CD4-positive, alpha-beta T cell treated with Interleukin-17A for 4 hours (primary cell): ENCODE results near the gene DCTD.

Experiments
- DNase-seq: peaks from one replicate; pipeline ENCODE4 v3.0.0-alpha.2; 2020; ENCODE audit warnings: mixed read lengths

DCTD gene

DNA sequence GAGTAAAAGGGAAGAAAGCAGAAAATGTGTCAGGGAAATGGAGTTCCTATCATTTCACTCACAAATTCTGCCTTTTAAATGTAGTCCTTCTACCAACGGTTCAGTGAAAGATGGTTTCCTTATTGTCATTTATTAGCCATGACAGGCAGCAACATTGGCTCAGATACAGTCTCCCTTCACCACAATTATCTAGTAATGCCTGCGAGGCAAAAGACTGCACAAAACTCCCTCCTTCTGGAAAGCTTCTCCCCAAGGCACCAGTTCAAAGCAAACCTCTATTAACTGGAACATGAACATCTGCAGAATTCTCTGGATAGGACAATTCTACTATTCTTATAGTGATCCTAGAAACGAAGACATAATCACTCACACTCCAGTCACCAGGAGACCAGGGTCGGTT, 28.3 kb downstream of the DCTD start:
- no peak for DNase-seq

DNA sequence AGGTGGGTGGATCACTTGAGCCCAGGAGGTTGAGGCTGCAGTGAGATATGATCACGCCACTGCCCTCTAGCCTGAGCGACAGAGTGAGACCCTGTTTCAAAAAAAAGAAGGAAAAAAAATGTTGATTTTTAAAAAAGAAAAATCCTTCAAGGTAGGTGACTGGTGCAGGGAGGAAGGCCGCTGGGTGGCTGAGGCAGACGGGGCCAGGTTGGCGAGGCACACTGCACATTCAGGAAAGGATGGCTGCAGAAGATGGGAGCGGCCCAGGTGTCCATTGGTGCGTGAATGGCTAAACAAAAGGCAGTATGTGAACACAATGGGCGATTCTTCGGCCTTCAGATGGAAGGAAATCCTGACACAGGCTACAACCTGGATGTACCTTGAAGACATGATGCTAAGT, 30.4 kb downstream of the DCTD start:
- no peak for DNase-seq

DNA sequence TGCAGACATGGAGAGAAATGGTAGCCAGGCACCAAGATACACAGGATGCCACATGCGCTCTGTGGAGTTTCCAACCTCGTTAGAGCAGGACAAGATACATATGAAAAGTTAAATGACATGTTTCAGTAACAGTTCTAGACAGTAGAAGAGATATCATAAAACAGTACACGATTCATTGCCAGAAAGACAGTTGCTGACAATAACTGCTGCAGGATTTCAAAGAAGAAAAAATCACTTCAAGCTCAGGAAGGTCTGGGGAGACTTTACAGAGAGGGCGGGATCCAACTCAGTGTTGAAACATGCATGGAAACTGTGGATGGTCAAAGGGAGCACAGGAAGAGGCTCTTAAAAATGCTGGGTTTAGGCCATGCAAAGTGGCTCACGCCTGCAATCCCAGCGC, 31.0 kb downstream of the DCTD start:
- DNase-seq, result no peak

GRCh38 chr4:182885738-182886077, 31.5 kb downstream of the DCTD start:
- no peak for DNase-seq

DNA sequence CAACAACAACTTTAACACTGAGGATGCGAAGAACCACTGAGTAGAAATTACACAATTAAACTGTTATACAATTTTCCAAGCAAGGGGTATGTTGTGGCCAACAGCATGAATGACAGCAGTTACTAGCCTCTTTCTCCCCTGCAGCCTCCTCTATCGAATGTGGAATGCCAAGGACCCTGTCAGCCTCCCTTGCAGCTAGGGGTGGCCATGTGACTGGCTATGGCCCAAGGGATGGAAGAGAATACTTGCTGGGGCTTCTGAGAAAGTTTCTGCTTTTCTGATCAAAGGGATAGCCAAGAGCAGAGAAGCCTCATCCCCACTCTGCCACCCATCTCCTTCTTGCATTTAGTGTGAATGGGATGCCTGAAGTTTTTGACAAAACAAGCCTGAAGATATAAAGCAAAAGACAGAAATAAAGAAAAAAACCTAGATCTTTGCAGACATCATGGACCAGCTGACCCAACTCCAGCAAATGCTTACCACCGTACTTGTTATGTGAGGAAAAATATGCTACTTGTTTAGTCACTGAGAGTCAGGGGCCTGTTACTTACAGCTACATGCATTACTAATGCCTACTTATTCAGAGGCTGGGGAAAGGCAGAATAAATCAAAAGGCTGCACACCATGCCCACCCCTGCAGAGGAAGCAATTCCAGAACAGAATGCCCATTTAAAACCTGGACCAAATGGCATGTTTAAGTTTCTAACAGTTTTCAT, 32.0 kb downstream of the DCTD start:
- no peak for DNase-seq

GRCh38 chr4:182884040-182884439, 33.1 kb downstream of the DCTD start:
- DNase-seq, result no peak

DNA sequence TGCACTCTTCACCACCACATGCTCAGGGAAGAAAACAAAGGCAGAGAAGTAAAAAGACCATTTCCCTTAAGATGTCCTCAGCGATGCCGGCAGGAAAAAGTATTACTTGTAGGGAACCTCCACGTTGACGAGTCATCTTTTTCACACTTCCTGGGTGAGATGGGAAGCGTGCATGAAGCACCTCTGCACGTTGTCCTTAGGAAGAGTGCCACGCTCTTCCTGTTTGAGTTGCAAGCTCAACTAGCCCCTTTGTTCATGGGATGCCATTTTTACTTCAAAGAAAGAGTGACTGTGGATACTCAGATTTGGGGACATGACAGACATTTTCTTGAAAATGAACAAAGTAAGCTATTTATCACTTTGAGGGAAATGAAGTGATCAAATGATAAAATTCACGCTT, 33.8 kb downstream of the DCTD start:
- no peak for DNase-seq

- no peak for DNase-seq
Measured at GRCh38 chr4:182881914-182882313, 35.3 kb downstream of the DCTD start.

DNA sequence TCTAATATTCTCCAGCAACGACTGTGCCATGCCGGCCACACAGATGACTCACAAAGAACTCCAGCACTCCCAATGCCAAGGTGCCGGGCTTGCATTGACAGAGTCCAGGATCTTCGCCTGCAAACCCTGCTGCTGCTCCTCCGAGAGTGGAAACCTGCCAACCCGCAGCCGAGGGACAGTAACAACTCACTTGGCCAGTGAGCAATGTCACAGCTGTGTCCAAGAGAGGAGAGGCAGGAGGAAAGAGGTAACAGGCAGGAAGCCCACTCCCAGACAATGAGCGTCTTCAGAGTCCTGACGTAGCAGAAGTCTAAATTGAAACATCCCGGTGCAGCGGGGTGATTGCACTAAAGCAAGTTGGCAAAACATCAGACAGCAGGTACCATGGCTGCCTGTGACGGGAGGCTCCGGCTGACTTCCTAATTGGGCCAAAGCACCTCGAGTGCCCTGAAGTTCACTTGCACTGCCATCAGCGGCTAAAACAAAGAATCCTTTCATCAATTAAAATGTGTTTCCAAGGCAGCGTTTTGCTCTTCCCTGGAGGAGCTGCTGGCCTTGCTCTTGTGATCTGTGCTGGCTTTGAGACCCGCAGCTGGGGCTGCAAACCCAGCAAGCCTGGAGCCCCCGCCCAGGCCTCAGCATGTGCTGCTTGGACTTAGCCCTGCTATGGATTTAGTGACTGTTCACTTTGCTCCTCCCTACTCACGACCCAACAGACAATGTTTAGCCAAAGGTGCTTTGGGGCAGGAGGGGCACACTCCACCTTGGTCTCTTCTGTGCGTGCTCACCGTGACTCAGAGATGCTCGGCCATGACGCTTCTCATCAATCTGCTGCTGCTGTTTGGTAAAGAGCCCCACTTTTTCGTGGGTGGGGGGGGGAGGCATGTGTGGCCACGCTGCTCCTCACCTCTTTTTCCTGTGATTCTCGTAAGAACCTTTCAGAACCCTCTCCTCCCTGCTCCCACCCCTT, 36.5 kb downstream of the DCTD start:
- DNase-seq, result no peak

GRCh38 chr4:182879913-182880312, 37.3 kb downstream of the DCTD start:
- no peak for DNase-seq

- DNase-seq, result no peak
Measured at GRCh38 chr4:182878633-182879495, 38.3 kb downstream of the DCTD start.

DNA sequence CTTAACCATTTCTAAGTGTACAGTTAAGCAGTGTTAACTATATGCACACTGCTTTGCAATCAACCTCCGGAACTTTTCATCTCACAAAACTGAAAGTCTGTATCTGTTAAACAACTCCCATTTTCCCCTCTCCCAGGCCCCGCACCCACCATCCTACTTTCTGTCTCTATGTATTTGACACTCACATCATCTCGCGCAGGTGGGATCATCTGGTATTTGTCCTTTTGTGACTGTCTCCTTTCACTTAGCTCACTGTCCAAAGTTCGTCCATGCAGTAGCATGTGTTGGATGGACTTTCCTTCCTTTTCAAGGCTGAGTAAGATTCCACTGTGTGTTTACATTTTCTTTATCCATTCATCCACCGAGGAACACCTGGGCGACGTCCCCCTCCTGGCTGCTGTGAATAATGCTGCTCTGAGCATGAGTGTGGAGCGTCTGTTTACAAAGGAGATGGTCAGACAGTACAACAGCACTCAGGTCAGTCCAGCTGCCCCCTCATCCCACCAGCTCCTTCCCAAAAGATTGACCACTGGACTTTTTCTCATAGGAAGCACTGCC, 39.8 kb downstream of the DCTD start:
- DNase-seq, result no peak

- no peak for DNase-seq
Measured at GRCh38 chr4:182876427-182876826, 40.8 kb downstream of the DCTD start.

GRCh38 chr4:182875453-182876405, 41.5 kb downstream of the DCTD start:
- DNase-seq, result no peak

DNA sequence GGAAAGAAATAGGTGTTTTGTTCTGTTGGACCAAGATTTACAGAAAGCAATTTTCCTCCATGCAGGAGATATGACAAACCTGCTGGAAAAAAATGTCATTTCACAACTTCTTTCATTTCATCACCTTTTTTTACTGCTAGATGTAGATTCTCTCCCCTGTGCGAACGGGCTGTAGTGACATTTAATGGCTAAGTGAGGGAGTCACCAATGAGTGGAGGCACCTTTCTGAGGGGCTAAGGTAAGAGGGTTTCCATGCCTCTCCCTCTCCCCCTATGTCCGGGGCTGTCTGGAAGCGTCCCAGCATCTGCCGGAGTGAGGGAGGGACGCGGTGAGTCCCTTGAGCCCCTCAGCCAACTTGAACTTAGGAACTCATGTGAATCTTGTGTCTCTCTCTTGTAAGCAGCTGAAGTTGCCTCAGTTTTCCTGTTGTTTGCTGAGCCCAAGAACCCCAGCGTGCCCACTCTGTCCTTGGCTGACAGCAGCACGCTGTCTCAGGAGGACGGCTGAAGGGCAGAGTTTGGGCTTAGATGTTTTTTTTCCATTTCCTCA, 42.3 kb downstream of the DCTD start:
- DNase-seq, result no peak

GRCh38 chr4:182874304-182874751, 42.9 kb downstream of the DCTD start:
- DNase-seq, result no peak

GRCh38 chr4:182873726-182874125, 43.5 kb downstream of the DCTD start:
- no peak for DNase-seq

- no peak for DNase-seq
Measured at GRCh38 chr4:182873289-182873688, 43.9 kb downstream of the DCTD start.

- DNase-seq, result no peak
Measured at GRCh38 chr4:182872886-182873285, 44.3 kb downstream of the DCTD start.

GRCh38 chr4:182871616-182872015, 45.6 kb downstream of the DCTD start:
- no peak for DNase-seq

GRCh38 chr4:182869697-182870096, 47.5 kb downstream of the DCTD start:
- no peak for DNase-seq
